Peyer's patch (tissue), 4 donors: ENCODE results near the gene ATP9B.

Experiments used
- POLR2A ChIP-seq, 2 donors: fragments of 450-650 bp; IDR thresholded peaks; one replicate each; pipeline ENCODE4 v1.5.1; 2017; ENCODE audit warnings: antibody characterized with exemption in 2 of 2, mild to moderate bottlenecking in 2 of 2, moderate library complexity in 2 of 2
- TF ChIP-seq, protein P1 (sequence below), 6 experiments: fragments of 450-650 bp in 4 of 6; fragments of 200-600 bp in 2 of 6; sonication (generic) in 1 of 6; IDR thresholded peaks; one replicate each; pipeline ENCODE4 v1.5.1; 2017 to 2019; ENCODE audit warnings: antibody characterized with exemption in 6 of 6, mild to moderate bottlenecking in 3 of 6, moderate library complexity in 1 of 6

- TF ChIP-seq, protein P1, sequence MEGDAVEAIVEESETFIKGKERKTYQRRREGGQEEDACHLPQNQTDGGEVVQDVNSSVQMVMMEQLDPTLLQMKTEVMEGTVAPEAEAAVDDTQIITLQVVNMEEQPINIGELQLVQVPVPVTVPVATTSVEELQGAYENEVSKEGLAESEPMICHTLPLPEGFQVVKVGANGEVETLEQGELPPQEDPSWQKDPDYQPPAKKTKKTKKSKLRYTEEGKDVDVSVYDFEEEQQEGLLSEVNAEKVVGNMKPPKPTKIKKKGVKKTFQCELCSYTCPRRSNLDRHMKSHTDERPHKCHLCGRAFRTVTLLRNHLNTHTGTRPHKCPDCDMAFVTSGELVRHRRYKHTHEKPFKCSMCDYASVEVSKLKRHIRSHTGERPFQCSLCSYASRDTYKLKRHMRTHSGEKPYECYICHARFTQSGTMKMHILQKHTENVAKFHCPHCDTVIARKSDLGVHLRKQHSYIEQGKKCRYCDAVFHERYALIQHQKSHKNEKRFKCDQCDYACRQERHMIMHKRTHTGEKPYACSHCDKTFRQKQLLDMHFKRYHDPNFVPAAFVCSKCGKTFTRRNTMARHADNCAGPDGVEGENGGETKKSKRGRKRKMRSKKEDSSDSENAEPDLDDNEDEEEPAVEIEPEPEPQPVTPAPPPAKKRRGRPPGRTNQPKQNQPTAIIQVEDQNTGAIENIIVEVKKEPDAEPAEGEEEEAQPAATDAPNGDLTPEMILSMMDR (IDR thresholded peaks at IDR 0.05), result no peak
- TF ChIP-seq POLR2A (IDR thresholded peaks at IDR 0.05), result no peak
These were observed 131.5 kb downstream of the ATP9B start for GRCh38 chr18:79200546-79201268.
